T-helper 1 cell treated with Interleukin-12 subunit alpha and Interleukin-12 subunit beta and Interleukin-4 antibody, amounts not matched to agents 30 ng/mL and 1 ng/mL, for 36 hours (primary cell): ENCODE results near the gene KDM4C. TPM values are rescaled to one million over a fixed set of nuclear protein-coding genes. Genes with fewer than 3 reads are reported as not detected.
"Not testable (repeated sequence)": the region's sequence is repeated elsewhere in the genome, so short reads cannot be mapped to it uniquely, and the experiment has no call there.

Experiments
- intact Hi-C: fragments of 100-400 bp; cut with micrococcal nuclease; formaldehyde crosslinking; loops from one replicate; pipeline ENCODE4 v1.15.1; 2024
- total RNA-seq: library from RNA; stranded (reverse); gene quantifications from 2 replicates; pipeline ENCODE4 v1.2.3, GENCODE V29; 2022

KDM4C gene
- total RNA-seq: 54.3 and 60.0 TPM in 2 replicates

DNA sequence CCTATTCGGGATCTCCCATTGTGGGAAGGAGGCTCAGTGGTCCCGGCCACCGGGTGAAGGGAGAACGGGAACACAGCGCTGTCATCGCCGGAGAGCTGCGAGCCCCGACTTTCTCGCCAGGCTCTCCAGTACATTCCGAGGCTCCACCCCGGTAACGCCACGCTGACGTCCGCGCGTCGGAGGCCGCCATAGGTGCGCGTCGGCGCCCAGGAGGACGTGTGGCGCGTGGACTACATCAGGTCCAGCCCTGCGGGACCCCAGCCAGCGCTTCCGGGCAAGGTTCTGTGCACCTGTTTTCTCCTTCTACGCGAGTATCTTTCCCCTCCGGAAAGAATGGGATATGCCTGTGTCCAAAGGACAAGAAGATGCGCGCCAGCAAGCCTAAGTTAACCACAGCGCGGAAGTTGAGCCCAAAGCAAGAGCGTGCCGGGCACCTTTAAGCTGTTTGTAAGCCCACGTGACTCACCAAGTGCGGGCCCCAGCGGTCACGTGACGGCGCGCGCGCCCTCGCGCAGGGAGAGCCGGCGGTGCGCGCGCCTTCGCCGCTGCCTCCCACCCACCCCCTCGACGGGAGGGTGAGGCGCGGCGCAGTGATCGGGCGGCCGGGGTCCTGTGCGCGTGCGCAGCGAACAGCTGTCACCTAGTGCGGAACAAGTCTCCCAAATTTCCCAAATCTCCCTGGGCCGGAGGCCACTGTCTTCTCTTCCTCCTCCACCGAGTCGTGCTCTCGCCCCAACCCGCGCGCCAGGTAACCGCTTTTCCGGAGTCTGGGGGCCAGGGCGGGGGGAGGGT, at the start of gene KDM4C:
KDM4C (plus strand) TSS at position 518 of the 792 bp plus-strand sequence. CDS start 35,016 bp downstream, outside the sequence.
- intact Hi-C loops: loop anchor here (1.0 to 10.0 kb wide), 16 partner anchors 41 to 1219 kb away; partner anchors contain the start of genes DMAC1, ERMP1, RANBP6 and RIC1

DNA sequence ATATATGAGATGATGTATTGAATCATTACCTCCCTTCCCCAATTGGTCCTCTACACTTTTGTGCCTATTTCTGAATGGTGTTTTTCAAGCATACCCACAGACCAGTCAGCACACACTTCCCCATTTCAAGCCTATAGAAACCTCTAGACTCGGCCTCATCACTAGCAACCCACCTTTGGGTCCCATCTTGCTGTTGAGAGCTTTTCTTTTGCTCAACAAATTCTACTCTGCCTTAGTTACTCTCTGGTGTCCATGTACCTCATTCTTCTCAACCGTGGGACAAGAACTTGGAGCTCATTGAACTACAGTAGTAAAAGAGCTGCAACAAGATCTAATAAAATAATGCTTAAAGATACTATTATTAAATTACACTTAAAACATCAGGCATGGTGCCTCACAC, 49.0 kb upstream of the KDM4C start:
- intact Hi-C loops: no loop called here

DNA sequence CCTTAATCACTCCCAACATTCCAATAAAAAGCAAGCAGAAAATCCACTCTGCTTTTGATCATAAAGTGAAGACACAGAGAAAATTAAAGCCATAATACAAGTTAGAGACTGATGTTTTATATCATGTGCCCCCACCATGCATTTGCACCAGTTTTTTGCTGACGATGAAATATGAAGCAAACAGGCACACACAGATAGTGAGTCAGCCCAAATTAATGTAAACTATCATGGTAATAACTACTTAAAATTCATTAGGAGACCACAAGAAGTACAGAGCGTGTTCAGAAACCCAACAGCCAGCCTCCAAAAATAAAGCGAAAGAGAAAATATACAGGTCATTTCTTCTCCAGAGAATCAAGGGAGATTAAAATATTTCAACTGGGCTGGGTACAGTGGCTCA, 46.4 kb upstream of the KDM4C start:
- intact Hi-C loops: no loop called here

DNA sequence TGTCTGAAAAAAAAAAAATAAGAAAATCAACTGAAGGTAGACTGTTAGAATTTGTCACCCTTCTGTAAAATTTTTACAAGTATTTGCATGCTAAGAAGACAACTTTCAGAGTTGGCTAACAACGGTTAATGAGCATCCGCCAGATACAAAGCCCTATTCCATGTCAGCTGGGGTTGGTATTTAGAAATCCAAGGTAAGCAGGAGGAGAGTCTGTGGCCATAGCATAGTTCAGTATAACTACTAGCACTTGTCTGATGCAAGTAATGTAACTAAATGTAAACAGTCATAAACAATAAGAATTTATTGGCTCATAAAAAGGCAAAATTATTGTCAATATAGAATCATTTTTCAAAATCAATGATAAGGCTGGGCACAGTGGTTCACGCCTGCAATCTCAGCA, 45.7 kb upstream of the KDM4C start:
- intact Hi-C loops: no loop called here

- intact Hi-C loops: no loop called here
Measured at GRCh38 chr9:6714176-6714575, 43.6 kb upstream of the KDM4C start.

GRCh38 chr9:6715153-6715754, 42.5 kb upstream of the KDM4C start:
- intact Hi-C loops: not testable (repeated sequence)

DNA sequence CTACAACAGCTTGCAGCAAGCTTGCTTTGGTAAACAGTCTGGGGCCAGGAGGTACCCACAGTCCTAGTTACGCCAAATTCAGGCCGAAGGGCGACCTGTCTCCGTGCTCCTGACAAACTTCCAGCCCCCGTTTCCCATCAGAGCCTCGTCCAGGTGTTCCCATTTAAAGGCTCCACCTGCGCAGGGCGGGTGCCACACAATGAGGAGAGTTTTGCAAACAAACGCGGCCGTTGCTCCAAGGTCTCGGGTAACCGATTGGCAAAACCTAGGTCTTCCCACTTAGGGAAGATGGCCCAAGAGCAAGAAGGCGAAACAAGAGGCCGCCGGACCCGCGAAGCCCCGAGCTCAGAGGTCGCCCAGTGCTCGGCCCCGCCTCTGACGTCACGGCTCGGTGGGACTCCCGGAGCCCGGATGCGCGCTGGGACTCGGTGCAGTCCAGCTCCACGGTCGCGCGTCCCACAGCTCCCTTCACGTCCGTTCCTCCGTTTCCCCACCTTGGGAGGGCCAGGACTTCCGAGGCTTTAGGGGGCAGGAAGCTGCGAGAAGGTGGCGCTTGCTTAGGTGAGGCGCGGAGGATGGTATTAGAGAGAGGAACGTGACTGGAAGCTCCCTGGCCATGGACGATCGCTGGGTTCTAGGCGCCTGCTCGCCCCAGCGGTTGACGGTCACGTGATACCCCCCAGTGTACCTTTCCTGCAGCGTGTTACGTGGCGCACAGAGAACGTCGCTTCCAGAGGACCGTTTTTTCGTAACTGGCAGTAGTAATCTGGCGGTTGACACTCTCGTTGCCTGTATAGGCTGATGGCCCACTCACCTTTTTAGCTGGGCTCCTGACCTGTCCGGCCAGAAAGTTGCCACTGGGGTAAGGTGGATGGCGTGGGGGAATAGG, 41.8 kb upstream of the KDM4C start:
- intact Hi-C loops: loop anchor here (1.0 kb wide), 3 partner anchors 12 to 41 kb away; partner anchors contain the start of gene KDM4C

DNA sequence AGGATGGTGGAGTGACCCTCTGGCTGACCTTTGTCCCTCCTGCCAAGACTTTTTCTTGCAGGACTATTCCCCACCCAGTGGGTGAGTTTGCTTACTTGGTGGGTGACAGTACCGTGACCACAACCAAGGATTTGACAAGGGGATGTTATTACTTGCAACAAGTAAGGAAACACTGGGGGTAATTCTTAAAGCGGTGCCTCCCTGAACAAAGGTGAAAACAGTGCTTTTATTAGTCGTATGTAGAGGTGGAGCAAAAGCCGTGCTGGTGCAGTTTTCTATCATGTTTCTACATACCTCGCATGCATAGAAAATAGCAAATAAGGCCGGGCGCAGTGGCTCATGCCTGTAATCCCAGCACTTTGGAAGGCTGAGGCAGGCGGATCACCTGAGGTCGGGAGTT, 41.0 kb upstream of the KDM4C start:
- intact Hi-C loops: loop anchor here (1.0 kb wide), 3 partner anchors 12 to 41 kb away; partner anchors contain the start of gene KDM4C

DNA sequence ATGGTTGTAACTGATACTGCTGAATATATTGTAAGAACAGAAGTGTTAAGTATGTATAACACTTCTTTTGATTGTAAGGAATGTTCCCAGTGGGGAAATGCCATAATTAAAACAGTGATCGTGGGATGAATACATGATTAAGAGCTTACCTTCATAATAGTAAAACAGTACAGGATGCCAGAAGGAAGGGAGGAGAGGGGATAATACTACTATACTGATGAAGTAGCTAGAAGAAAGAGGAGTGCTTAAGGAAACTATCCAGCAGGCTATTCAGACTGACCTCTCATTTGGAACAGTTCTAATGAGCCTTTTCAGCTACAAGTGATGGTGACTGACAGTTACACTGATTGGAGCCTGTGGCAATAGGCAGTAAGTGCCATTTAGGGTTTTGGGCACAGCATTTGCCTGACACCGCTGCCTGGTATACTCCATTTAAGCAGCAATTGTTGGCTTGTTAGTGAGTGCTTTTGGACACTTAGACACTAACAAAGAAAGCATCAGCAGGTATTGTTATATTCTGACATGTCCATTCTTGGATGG, 33.8 kb upstream of the KDM4C start:
- intact Hi-C loops: no loop called here

- intact Hi-C loops: no loop called here
Measured at GRCh38 chr9:6733257-6733656, 24.5 kb upstream of the KDM4C start.

GRCh38 chr9:6733831-6734230, 23.9 kb upstream of the KDM4C start:
- intact Hi-C loops: no loop called here

DNA sequence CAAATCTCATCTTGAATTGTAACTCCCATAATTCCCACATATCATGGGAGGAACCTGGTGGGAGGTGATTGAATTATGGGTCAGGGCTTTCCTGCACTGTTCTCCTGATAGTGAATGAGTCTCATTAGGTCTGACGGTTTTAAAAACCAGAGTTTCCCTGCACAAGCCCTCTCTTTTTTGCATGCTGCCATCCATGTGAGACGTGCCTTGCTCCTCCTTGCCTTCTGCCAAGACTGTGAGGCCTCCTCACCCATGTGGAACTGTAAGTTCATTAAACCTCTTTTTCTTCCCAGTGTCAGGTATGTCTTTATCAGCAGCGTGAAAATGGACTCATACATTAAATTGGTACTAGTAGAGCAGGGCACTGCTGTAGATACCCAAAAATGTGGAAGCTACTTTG, 22.4 kb upstream of the KDM4C start:
- intact Hi-C loops: no loop called here

- intact Hi-C loops: no loop called here
Measured at GRCh38 chr9:6739218-6739617, 18.6 kb upstream of the KDM4C start.

DNA sequence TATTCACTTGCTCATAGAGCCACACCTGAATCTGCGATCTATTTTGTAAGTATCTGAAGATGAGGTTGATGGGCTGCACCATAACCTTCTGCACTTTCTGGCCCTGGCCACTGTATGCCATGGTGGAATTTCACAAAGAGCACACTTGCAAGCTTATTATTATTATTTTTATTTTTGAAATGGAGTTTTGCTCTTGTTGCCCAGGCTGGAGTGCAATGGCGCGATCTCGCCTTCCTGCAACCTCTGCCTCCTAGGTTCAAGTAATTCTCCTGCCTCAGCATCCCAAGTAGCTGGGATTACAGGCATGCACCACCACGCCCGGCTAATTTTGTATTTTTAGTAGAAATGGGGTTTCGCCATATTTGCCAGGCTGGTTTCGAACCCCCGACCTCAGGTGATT, 8.9 kb upstream of the KDM4C start:
- intact Hi-C loops: not testable (repeated sequence)

- intact Hi-C loops: loop anchor here (5.0 to 10.0 kb wide), 4 partner anchors 400 to 1002 kb away; partner anchors contain the start of gene ERMP1
Measured at GRCh38 chr9:6754861-6755260, 2.9 kb upstream of the KDM4C start.

- intact Hi-C loops: loop anchor here (1.0 to 10.0 kb wide), 15 partner anchors 41 to 1220 kb away; partner anchors contain the start of genes DMAC1, ERMP1, RANBP6 and RIC1
Measured at GRCh38 chr9:6757132-6757455, 679 bp upstream of the KDM4C start.

- intact Hi-C loops: loop anchor here (2.0 to 10.0 kb wide), 5 partner anchors 137 to 999 kb away; partner anchors contain the start of gene ERMP1
Measured at GRCh38 chr9:6758248-6758497, 400 bp downstream of the KDM4C start.

GRCh38 chr9:6758498-6759184, 868 bp downstream of the KDM4C start:
- intact Hi-C loops: loop anchor here (2.0 to 10.0 kb wide), 5 partner anchors 136 to 999 kb away; partner anchors contain the start of gene ERMP1

- intact Hi-C loops: loop anchor here (2.0 to 10.0 kb wide), 5 partner anchors 135 to 998 kb away; partner anchors contain the start of gene ERMP1
Measured at GRCh38 chr9:6759185-6759977, 1.6 kb downstream of the KDM4C start.

- intact Hi-C loops: no loop called here
Measured at GRCh38 chr9:6761306-6761705, 3.5 kb downstream of the KDM4C start.
